SU-DHL-6 (cell line): ENCODE data around the gene CTNND2.
"Not testable (repeated sequence)": the region's sequence is repeated elsewhere in the genome, so short reads cannot be mapped to it uniquely, and the experiment has no call there.

Experiments
- CTCF ChIP-seq: fragments of 200-600 bp; sonication (generic); IDR thresholded peaks from one replicate; pipeline ENCODE4 v1.5.1; 2017; ENCODE audit warnings: antibody characterized with exemption, mild to moderate bottlenecking, low read length, moderate library complexity; ENCODE audit not compliant: insufficient read depth, poor library complexity, severe bottlenecking
- EZH2phosphoT487 ChIP-seq: fragments of 200-600 bp; sonication (generic), shearing (Covaris generic); conservative IDR thresholded peaks from 2 replicates; pipeline ENCODE4 v1.6.1; 2018; ENCODE audit warnings: mild to moderate bottlenecking, antibody characterized with exemption, low read length, moderate library complexity, mixed read lengths

- TF ChIP-seq CTCF, EZH2phosphoT487: not testable (repeated sequence)
These were observed 287.6 kb downstream of the CTNND2 start for GRCh38 chr5:11616624-11617023.
